GM15510 (cell line): ENCODE results near the gene CPED1.

Source experiments
- POLR2A ChIP-seq: IDR thresholded peaks from 3 replicates; pipeline ENCODE4 v1.6.1; 2011; ENCODE audit warnings: borderline replicate concordance; ENCODE audit not compliant: insufficient read length; ENCODE audit errors: extremely low read depth

The CPED1 gene

DNA sequence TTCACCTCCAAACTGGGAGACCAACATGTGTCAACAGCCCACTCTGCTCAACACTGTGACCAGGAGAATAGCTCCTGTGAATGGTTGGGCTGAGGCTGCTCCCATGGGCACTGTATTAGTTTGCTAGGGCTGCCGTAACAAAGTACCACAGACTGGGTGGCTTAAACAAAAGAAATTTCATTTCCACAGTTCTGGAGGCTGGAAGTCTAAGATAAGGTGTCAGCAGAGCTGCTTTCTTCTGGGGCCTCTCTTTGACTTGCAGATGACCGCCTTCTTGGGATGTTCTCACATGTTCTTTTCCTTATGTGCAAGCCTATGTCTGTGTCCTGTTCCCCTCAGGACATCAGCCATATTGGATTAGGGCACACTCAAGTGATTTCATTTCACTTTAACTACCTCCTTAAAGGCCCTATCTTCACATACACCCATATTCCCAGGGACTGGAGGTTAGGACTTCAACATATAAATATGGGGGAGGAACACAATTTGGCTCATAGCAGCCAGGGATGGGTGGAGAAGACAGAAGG is 90.3 kb downstream of the CPED1 start:
- no peak for TF ChIP-seq POLR2A

- TF ChIP-seq POLR2A = no peak
Measured at GRCh38 chr7:121079425-121080169, 91.1 kb downstream of the CPED1 start.

GRCh38 chr7:121080257-121080912 is 91.9 kb downstream of the CPED1 start:
- TF ChIP-seq POLR2A = no peak

GRCh38 chr7:121080913-121081326 is 92.4 kb downstream of the CPED1 start:
- TF ChIP-seq POLR2A = no peak

DNA sequence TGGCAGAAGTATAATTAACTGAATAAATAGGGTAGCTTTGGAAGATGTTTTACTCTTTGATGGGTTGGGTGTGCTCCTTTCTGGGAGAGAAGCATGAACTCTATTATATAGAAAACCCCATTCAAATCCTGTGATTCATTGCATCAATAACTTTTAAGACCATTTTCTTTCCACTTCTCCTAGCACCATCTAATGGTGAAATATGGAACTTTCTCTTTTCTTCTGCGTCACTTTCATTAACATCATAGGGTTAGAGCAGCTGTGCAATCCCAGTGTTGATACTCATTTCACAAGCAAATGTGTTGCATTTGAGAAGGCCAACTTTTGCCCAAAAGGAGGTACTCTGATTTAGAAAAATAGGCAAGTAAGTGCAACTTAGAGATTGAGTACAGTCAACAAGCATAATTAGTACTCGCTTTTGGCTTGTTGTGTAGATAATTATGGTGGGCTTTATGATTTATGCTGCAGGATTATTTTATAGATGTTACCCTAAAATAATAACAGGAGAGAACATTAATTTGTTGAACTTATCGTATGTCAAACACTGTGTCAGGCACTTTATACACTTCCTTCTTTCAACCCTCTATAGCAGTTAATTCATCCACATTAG is 92.9 kb downstream of the CPED1 start:
- TF ChIP-seq POLR2A = no peak

- TF ChIP-seq POLR2A = no peak
Measured at GRCh38 chr7:121082400-121083101, 94.0 kb downstream of the CPED1 start.

GRCh38 chr7:121083138-121083789 is 94.8 kb downstream of the CPED1 start:
- TF ChIP-seq POLR2A = no peak

- TF ChIP-seq POLR2A = no peak
Measured at GRCh38 chr7:121083790-121084251, 95.3 kb downstream of the CPED1 start.

- TF ChIP-seq POLR2A = no peak
Measured at GRCh38 chr7:121084256-121084655, 95.7 kb downstream of the CPED1 start.

GRCh38 chr7:121084748-121085336 is 96.3 kb downstream of the CPED1 start:
- no peak for TF ChIP-seq POLR2A

DNA sequence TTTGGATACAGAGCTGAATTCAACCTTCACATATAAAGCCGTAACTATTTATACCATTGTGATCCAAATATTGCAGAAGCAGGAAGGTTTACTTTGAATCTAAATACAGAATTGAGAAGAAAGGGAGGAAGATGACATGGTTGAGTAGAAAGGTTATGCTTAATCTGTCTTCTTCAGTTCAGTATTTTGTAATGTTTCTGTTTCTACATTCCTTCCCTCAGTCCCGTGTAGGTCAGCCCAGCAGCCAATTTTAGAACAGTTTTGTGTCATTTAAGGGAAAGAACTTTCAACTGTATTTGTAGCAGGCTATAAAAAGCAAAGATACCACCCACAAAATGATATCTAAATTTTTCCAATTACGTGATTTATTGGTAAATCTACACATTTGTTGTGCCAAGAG is 97.4 kb downstream of the CPED1 start:
- no peak for TF ChIP-seq POLR2A

- TF ChIP-seq POLR2A = no peak
Measured at GRCh38 chr7:121088870-121089269, 100.4 kb downstream of the CPED1 start.

DNA sequence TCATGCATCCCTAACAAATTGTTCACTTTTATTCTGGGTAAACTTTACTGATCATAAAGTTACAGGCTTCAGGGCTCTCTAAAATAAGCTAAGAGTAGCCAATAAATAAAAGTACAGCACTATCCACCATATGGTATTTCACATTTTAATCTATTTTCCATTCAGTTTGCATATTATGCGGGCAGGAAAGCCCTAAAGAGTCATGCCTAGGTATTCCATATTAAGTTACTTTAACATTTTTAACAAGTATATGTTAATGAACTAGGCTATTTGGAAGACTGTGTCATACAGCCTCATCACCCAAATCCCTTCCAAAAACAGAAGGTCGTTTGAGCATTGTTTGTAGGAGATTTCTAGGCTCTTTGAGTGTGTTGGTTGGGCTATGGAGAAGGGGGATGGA is 106.3 kb downstream of the CPED1 start:
- no peak for TF ChIP-seq POLR2A

GRCh38 chr7:121097577-121097976 is 109.1 kb downstream of the CPED1 start:
- no peak for TF ChIP-seq POLR2A
